ENCODE results near the gene DNER.

- TF ChIP-seq, protein P1, sequence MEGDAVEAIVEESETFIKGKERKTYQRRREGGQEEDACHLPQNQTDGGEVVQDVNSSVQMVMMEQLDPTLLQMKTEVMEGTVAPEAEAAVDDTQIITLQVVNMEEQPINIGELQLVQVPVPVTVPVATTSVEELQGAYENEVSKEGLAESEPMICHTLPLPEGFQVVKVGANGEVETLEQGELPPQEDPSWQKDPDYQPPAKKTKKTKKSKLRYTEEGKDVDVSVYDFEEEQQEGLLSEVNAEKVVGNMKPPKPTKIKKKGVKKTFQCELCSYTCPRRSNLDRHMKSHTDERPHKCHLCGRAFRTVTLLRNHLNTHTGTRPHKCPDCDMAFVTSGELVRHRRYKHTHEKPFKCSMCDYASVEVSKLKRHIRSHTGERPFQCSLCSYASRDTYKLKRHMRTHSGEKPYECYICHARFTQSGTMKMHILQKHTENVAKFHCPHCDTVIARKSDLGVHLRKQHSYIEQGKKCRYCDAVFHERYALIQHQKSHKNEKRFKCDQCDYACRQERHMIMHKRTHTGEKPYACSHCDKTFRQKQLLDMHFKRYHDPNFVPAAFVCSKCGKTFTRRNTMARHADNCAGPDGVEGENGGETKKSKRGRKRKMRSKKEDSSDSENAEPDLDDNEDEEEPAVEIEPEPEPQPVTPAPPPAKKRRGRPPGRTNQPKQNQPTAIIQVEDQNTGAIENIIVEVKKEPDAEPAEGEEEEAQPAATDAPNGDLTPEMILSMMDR (IDR thresholded peaks at IDR 0.05; ENCODE audit: low read depth, low read length): no peak
- no peak for TF ChIP-seq EZH2phosphoT487 (IDR thresholded peaks at IDR 0.05; ENCODE audit: low read depth)
Observed at GRCh38 chr2:229405796-229406195, 308.6 kb downstream of the DNER start.

All from OCI-LY3 (cell line).